Measurements from ENCODE around the gene APAF1. TPM values are rescaled to one million over a fixed set of nuclear protein-coding genes. Genes with fewer than 3 reads are reported as not detected.

Gene APAF1
- total and polyA plus RNA-seq, 2 of the 13 experiments (the other 11 are each of a cell fraction or from before 2014, with no cell fraction given) = 6.0 to 13.0 TPM

GRCh38 chr12:98721204-98721702 lies 76.2 kb downstream of the APAF1 start:
- TF ChIP-seq ZNF674 (CRISPR knock-in tag; IDR thresholded peaks at IDR 0.05; ENCODE audit: low read depth) = no peak
- TF ChIP-seq FOXP1 (IDR thresholded peaks at IDR 0.05) = no peak
- TF ChIP-seq FOXP1 (CRISPR knock-in tag; IDR thresholded peaks at IDR 0.05) = no peak
- Histone ChIP-seq H3K9me3 (ENCODE audit: low read length) (no peaks in the 10 kb centered on the region), H4K20me1 (ENCODE audit: insufficient read depth, low read length) (no peaks in the 10 kb centered on the region), H3K4me3 (replicated peaks in 1 of 3; ENCODE audit: insufficient read depth in 1 of 3, low read depth in 2 of 3, low read length in 3 of 3) (no peak overlapping the region), H3K9ac (ENCODE audit: insufficient read depth, low read depth, low read length) (no peak overlapping the region), H3K4me1 (ENCODE audit: insufficient read depth, low read length) (no peaks in the 10 kb centered on the region), H2AFZ (ENCODE audit: low read length) (no peak overlapping the region), H3K79me2 (ENCODE audit: insufficient read depth, low read length) (no peaks in the 10 kb centered on the region), H3K27me3 (ENCODE audit: control insufficient read depth in 1 of 2, insufficient read depth in 2 of 2, low read length in 2 of 2) (no peaks in the 10 kb centered on the region), H3K4me2 (ENCODE audit: low read depth, low read length) (no peak overlapping the region), H3K36me3 (replicated peaks in 1 of 2; ENCODE audit: control insufficient read depth in 1 of 2, insufficient read depth in 2 of 2, low read length in 2 of 2) (peaks cover 4 to 20% of the 10 kb centered on the region in 2 experiments; a peak in 4 of 5 replicates), H3K27ac (ENCODE audit: extremely low read length, insufficient read depth, low read length) (no peak overlapping the region)
- POLR2A ChIA-PET = no interaction called here
- FAIRE-seq (no peak), ATAC-seq (no peak), DNase-seq (ENCODE audit: low spot score) (no peak)
- WGBS (ENCODE audit: low lambda C conversion rate) = 99% methylated on average over 2 of the region's 2 CpGs
- no TSS peak for BruUV-seq (replicated peaks)
- CTCF ChIA-PET (ENCODE audit: low intra/inter-chr PET ratio, low total read pairs) = no interaction called here
- intact Hi-C loops (cut with micrococcal nuclease; ENCODE audit: unreplicated experiment) = no loop called here
- in situ Hi-C loops (cut with HindIII; ENCODE audit: extremely low pct_ligation_motif_present, low pct_unique_long_range_greater_than_20kb) = no loop called here

GRCh38 chr12:98724384-98725155 lies 79.5 kb downstream of the APAF1 start:
- Histone ChIP-seq H4K20me1 (ENCODE audit: insufficient read depth, low read length) (no peaks in the 10 kb centered on the region; the same call in 1 of the 2 replicates), H3K4me2 (ENCODE audit: low read depth, low read length) (no peak overlapping the region), H3K27me3 (ENCODE audit: control insufficient read depth in 1 of 2, insufficient read depth in 2 of 2, low read length in 2 of 2) (no peaks in the 10 kb centered on the region), H3K4me3 (replicated peaks in 1 of 3; ENCODE audit: insufficient read depth in 1 of 3, low read depth in 2 of 3, low read length in 3 of 3) (no peak overlapping the region), H3K36me3 (replicated peaks in 1 of 2; ENCODE audit: control insufficient read depth in 1 of 2, insufficient read depth in 2 of 2, low read length in 2 of 2) (peaks cover 12 to 31% of the 10 kb centered on the region in 2 experiments; a peak in 4 of 5 replicates), H3K9me3 (ENCODE audit: low read length) (no peaks in the 10 kb centered on the region), H3K27ac (ENCODE audit: extremely low read length, insufficient read depth, low read length) (no peak overlapping the region), H3K79me2 (ENCODE audit: insufficient read depth, low read length) (no peaks in the 10 kb centered on the region), H3K4me1 (ENCODE audit: insufficient read depth, low read length) (no peaks in the 10 kb centered on the region), H2AFZ (ENCODE audit: low read length) (no peak overlapping the region), H3K9ac (ENCODE audit: insufficient read depth, low read depth, low read length) (no peak overlapping the region)
- POLR2A ChIA-PET = no interaction called here
- ATAC-seq (no peak), DNase-seq (ENCODE audit: low spot score) (no peak), FAIRE-seq (no peak)
- in situ Hi-C loops (cut with HindIII; ENCODE audit: extremely low pct_ligation_motif_present, low pct_unique_long_range_greater_than_20kb) (no loop called here), intact Hi-C loops (cut with micrococcal nuclease; ENCODE audit: unreplicated experiment) (no loop called here)
- 94% methylated on average over 5 of the region's 5 CpGs for WGBS (ENCODE audit: low lambda C conversion rate)
- no TSS peak for BruUV-seq (replicated peaks)
- CTCF ChIA-PET (ENCODE audit: low intra/inter-chr PET ratio, low total read pairs) = no interaction called here
- TF ChIP-seq SMAD1 (CRISPR knock-in tag; IDR thresholded peaks at IDR 0.05; ENCODE audit: borderline replicate concordance, low read depth) (no peak), NCOA2 (CRISPR knock-in tag; IDR thresholded peaks at IDR 0.05) (no peak), SALL1 (CRISPR knock-in tag; IDR thresholded peaks at IDR 0.05) (no peak), ZMYM4 (CRISPR knock-in tag; IDR thresholded peaks at IDR 0.05) (no peak), HNF4G (IDR thresholded peaks at IDR 0.05; ENCODE audit: borderline replicate concordance, low read depth, low read length) (no peak), HNF4G (CRISPR knock-in tag; IDR thresholded peaks at IDR 0.05; ENCODE audit: borderline replicate concordance, low read depth) (no peak), ZNF17 (CRISPR knock-in tag; IDR thresholded peaks at IDR 0.05) (no peak), ZNF414 (CRISPR knock-in tag; IDR thresholded peaks at IDR 0.05) (no peak), NR0B2 (CRISPR knock-in tag; IDR thresholded peaks at IDR 0.05) (no peak), TBX3 (IDR thresholded peaks at IDR 0.05; ENCODE audit: borderline replicate concordance) (no peak), ZNF335 (CRISPR knock-in tag; IDR thresholded peaks at IDR 0.05) (no peak), RXRB (CRISPR knock-in tag; IDR thresholded peaks at IDR 0.05; ENCODE audit: borderline replicate concordance) (no peak), ETV5 (CRISPR knock-in tag; IDR thresholded peaks at IDR 0.05; ENCODE audit: borderline replicate concordance) (no peak), ONECUT2 (CRISPR knock-in tag; IDR thresholded peaks at IDR 0.05) (no peak)
